Cardiac muscle cell (in vitro differentiated cells and primary cell): Measurements from ENCODE around the gene SCAMP5. TPM values are rescaled to one million over a fixed set of nuclear protein-coding genes. Genes with fewer than 3 reads are reported as not detected.

ENCODE experiments used
- DNase-seq, 2 donors: peaks; one replicate each; pipeline versions ENCODE4 v3.0.0 to v3.0.0-alpha.2; 2010 to 2017; ENCODE audit warnings: low read depth in 1 of 2, low spot score in 1 of 2
- H3K27ac ChIP-seq: fragments of 200-600 bp; sonication (generic); 2 replicates; pipeline ENCODE4 v1.5.1; 2016
- H3K27me3 ChIP-seq: fragments of 200-600 bp; sonication (generic); 2 replicates; pipeline ENCODE4 v1.6.0; 2016; ENCODE audit warnings: control low read depth
- H3K36me3 ChIP-seq: fragments of 200-600 bp; sonication (generic); 2 replicates; pipeline ENCODE4 v1.5.1; 2016; ENCODE audit warnings: control low read depth
- H3K4me1 ChIP-seq: fragments of 200-600 bp; sonication (generic); 2 replicates; pipeline ENCODE4 v1.8.1; 2017; ENCODE audit warnings: low read depth, mild to moderate bottlenecking, mixed run types
- H3K4me3 ChIP-seq: fragments of 200-600 bp; sonication (generic); 2 replicates; pipeline ENCODE4 v1.5.1; 2016; ENCODE audit warnings: mild to moderate bottlenecking
- H3K9me3 ChIP-seq: fragments of 200-600 bp; sonication (generic); 2 replicates; pipeline ENCODE4 v1.5.1; 2017; ENCODE audit warnings: low read depth, mild to moderate bottlenecking, control low read depth
- polyA plus RNA-seq: library from polyadenylated mRNA; unstranded; fragments of >200 nt; fragmentation: Nextera tagmentation; extraction: Ambion mirVana; gene quantifications from 2 replicates; pipeline ENCODE4 v1.2.1, GENCODE V29; 2016
- total RNA-seq: library from RNA; depleted of rRNA; stranded (reverse); fragments of >200 nt; gene quantifications from 2 replicates; pipeline ENCODE4 v1.2.3, GENCODE V29; 2016
- TF ChIP-seq, protein P1 (sequence below): IDR thresholded peaks from 2 replicates; pipeline ENCODE4 v1.5.1; 2012; ENCODE audit warnings: low read depth, mild to moderate bottlenecking, low read length

SCAMP5 gene
- total and polyA plus RNA-seq, 2 experiments from 2014 or later: 3.3 to 5.8 TPM

DNA sequence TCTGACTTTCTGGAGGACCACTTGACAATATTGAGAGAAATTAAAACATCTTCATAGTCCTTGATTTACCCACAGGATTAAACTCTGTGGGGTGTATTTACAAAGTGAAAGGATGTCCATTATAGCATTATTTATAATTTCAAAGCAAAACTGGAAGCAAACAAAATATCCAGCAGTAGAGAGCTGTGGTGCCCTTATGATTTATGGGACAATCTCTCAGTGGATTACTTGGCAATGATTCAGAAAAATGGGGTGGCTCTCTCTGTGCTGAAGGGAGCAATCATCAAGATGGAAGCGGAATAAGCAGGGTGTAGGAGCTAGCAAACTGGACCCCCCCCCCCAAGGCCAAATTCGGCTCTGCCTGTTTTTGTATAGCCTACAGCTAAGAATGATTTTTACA, 37.0 kb downstream of the SCAMP5 start:
- H3K36me3 ChIP-seq: no peaks in the 10 kb centered on the region
- H3K4me3 ChIP-seq: no peak overlapping the region
- H3K4me1 ChIP-seq: peaks cover 21% of the 10 kb centered on the region
- DNase-seq: no peak
- TF ChIP-seq, protein P1, sequence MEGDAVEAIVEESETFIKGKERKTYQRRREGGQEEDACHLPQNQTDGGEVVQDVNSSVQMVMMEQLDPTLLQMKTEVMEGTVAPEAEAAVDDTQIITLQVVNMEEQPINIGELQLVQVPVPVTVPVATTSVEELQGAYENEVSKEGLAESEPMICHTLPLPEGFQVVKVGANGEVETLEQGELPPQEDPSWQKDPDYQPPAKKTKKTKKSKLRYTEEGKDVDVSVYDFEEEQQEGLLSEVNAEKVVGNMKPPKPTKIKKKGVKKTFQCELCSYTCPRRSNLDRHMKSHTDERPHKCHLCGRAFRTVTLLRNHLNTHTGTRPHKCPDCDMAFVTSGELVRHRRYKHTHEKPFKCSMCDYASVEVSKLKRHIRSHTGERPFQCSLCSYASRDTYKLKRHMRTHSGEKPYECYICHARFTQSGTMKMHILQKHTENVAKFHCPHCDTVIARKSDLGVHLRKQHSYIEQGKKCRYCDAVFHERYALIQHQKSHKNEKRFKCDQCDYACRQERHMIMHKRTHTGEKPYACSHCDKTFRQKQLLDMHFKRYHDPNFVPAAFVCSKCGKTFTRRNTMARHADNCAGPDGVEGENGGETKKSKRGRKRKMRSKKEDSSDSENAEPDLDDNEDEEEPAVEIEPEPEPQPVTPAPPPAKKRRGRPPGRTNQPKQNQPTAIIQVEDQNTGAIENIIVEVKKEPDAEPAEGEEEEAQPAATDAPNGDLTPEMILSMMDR: no peak
- no peak overlapping the region for H3K27ac ChIP-seq
- no peaks in the 10 kb centered on the region for H3K27me3 ChIP-seq
- no peaks in the 10 kb centered on the region for H3K9me3 ChIP-seq

DNA sequence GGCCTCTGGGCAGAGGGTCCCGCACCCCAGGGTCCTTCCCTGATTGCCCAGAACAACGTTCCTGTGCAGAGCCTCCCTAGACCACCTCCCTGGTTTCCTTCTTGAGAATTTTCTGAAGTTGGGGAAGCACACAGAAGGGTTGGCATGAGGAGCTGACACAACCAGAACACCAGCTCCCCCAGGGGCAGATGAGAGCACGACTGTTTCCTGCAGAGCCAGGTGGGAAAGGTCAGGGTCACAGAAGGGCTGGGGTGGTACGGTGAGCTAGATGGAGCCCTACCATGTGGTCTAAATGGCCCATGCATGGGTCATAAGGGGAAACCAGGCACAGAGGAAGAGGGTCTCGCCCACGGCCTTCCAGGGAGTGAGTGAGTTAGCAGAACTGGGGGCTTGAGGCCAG, 38.4 kb downstream of the SCAMP5 start:
- H3K9me3 ChIP-seq: no peaks in the 10 kb centered on the region
- no peak for DNase-seq
- H3K4me1 ChIP-seq: peaks cover 25% of the 10 kb centered on the region
- H3K27ac ChIP-seq: no peak overlapping the region
- TF ChIP-seq, protein P1: no peak
- H3K4me3 ChIP-seq: no peak overlapping the region
- no peaks in the 10 kb centered on the region for H3K36me3 ChIP-seq
- H3K27me3 ChIP-seq: no peaks in the 10 kb centered on the region

DNA sequence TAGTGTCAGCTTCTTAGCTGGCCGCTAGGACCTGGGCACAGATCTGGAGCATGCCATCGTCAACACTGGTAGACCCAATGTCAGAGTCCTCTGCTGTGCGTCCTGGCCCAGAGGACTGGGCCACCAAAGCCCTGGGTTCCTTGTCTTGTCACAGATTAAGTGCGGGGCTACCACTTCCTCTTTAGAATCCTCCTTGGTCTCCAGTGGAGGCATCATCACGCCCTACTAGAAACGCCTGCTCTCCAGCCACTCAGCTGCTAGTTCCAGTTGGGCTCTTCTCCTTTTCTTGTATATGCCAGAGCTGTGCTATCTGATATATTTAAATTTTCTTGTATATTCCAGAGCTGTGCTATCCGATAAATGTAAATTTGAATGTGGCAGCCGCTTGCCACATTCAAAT, 39.3 kb downstream of the SCAMP5 start:
- no peak overlapping the region for H3K27ac ChIP-seq
- no peaks in the 10 kb centered on the region for H3K9me3 ChIP-seq
- no peaks in the 10 kb centered on the region for H3K27me3 ChIP-seq
- TF ChIP-seq, protein P1: no peak
- peaks cover 29% of the 10 kb centered on the region for H3K4me1 ChIP-seq
- no peaks in the 10 kb centered on the region for H3K36me3 ChIP-seq
- no peak overlapping the region for H3K4me3 ChIP-seq
- no peak for DNase-seq

DNA sequence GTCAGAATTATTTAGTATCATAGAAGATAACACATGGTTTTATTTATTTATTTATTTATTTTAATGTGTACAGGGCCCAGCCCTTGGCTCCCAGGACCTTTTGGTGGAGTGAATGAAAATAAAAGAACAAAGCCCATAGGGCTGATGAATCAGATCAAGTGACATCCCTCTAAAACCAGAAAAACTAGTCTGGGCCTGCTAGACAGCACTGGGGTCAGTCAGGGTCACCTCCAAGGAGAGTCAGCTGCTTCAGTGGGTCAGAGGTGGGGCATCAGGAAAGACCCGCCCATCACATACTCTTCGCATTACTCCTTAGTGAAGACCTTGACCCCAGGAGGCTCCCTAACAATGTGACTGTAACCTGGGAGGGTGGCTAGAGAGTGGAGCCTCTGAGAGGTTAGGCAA, 40.9 kb downstream of the SCAMP5 start:
- no peaks in the 10 kb centered on the region for H3K27me3 ChIP-seq
- no peak for DNase-seq
- H3K4me3 ChIP-seq: no peak overlapping the region
- H3K36me3 ChIP-seq: no peaks in the 10 kb centered on the region
- no peak overlapping the region for H3K27ac ChIP-seq
- TF ChIP-seq, protein P1: no peak
- H3K4me1 ChIP-seq: peaks cover 24% of the 10 kb centered on the region
- no peaks in the 10 kb centered on the region for H3K9me3 ChIP-seq

DNA sequence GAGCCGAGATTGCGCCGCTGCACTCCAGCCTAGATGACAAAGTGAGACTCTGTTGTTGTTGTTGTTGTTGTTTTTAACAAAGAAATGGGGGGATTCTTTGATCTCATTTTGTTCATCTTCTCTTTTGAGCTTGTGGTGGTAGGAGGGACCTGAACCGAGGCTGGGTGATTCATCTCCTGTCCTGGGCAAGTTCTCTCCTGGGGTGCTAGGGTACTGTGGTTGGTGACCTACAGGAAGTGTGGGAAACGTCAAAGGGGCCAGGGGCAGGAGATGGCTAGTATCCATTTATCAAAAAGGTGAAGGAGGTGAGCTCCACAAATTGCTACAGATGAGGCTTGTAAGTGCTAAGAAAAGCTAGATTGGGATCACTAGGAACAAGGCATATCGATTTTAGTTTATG, 42.3 kb downstream of the SCAMP5 start:
- no peak overlapping the region for H3K4me3 ChIP-seq
- H3K9me3 ChIP-seq: no peaks in the 10 kb centered on the region
- no peak for DNase-seq
- H3K27me3 ChIP-seq: no peaks in the 10 kb centered on the region
- H3K27ac ChIP-seq: no peak overlapping the region
- TF ChIP-seq, protein P1: no peak
- no peaks in the 10 kb centered on the region for H3K36me3 ChIP-seq
- peaks cover 23% of the 10 kb centered on the region for H3K4me1 ChIP-seq

DNA sequence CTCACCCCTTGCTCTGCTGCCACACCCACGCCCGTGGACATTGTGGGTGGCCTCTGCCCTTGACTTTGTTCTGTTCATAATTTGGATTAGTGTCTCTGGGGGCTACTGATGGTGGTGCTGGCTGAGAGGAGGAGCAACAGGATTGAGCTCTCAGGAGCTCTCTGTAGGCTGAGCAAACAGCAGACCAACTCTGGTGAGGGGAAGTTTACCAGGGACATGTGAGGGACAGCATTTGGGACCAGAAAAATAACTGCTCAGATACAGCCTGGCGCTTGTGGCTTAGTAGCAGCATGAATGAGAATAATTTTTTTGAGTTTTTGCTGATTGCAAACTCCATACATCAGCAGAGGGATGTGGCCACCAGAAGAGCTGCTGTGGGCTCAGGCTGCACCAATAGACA, 42.9 kb downstream of the SCAMP5 start:
- TF ChIP-seq, protein P1: no peak
- H3K36me3 ChIP-seq: no peaks in the 10 kb centered on the region
- H3K4me3 ChIP-seq: no peak overlapping the region
- no peaks in the 10 kb centered on the region for H3K27me3 ChIP-seq
- H3K4me1 ChIP-seq: peaks cover 26% of the 10 kb centered on the region
- no peak for DNase-seq
- no peaks in the 10 kb centered on the region for H3K9me3 ChIP-seq
- no peak overlapping the region for H3K27ac ChIP-seq
